WTC11 (cell line): ENCODE results near the gene OSBPL9.
"Not testable (repeated sequence)": the region's sequence is repeated elsewhere in the genome, so short reads cannot be mapped to it uniquely, and the experiment has no call there.

Experiments used
- CTCF ChIP-seq: fragments of 200-600 bp; IDR thresholded peaks from 2 replicates; pipeline ENCODE4 v1.8.0; 2022; ENCODE audit warnings: antibody characterized with exemption
- ZBTB21 ChIP-seq: sonication (generic); formaldehyde crosslinking; IDR thresholded peaks from 2 replicates; pipeline ENCODE4 v1.8.1; 2023; ENCODE audit warnings: mild to moderate bottlenecking, missing genetic modification reagents, borderline replicate concordance

GRCh38 chr1:51701782-51702181 lies 84.9 kb downstream of the OSBPL9 start:
- not testable (repeated sequence) for TF ChIP-seq ZBTB21 (CRISPR knock-in tag); CTCF
